Lung (tissue), 12 donors: ENCODE data around the gene DPP9. TPM values are rescaled to one million over a fixed set of nuclear protein-coding genes. Genes with fewer than 3 reads are reported as not detected.

Experiments
- ATAC-seq: fragments of 200-7000 bp; cut with Tn5 transposase; one replicate; pipeline ENCODE4 v1.9.1; 2020; ENCODE audit warnings: moderate number of reproducible peaks; ENCODE audit not compliant: insufficient read depth, low FRiP score
- DNase-seq, 3 donors: peaks; one replicate each; pipeline ENCODE4 v3.0.0-alpha.2; 2013 to 2017
- H3K27ac ChIP-seq, 2 donors: one replicate each; pipeline ENCODE4 v1.5.1; 2013; ENCODE audit warnings: mild to moderate bottlenecking in 2 of 2, moderate library complexity in 2 of 2, control low read depth in 1 of 2, inconsistent platforms in 1 of 2, low read depth in 1 of 2, low read length in 1 of 2
- H3K27me3 ChIP-seq, 3 donors: one replicate each; pipeline ENCODE4 v1.5.1; 2013; ENCODE audit warnings: low read length in 2 of 3; ENCODE audit not compliant: control insufficient read depth in 3 of 3, insufficient read depth in 3 of 3
- H3K36me3 ChIP-seq, 4 donors: one replicate each; pipeline ENCODE4 v1.5.1; 2013; ENCODE audit warnings: low read length in 4 of 4, mild to moderate bottlenecking in 1 of 4, moderate library complexity in 1 of 4; ENCODE audit not compliant: control insufficient read depth in 4 of 4, insufficient read depth in 4 of 4
- H3K4me1 ChIP-seq, 5 donors: one replicate each; pipeline ENCODE4 v1.5.1; 2013; ENCODE audit warnings: low read length in 5 of 5, mild to moderate bottlenecking in 2 of 5, moderate library complexity in 1 of 5; ENCODE audit not compliant: control insufficient read depth in 5 of 5, insufficient read depth in 5 of 5
- H3K4me3 ChIP-seq: one replicate; pipeline ENCODE4 v1.5.1; 2013; ENCODE audit warnings: mild to moderate bottlenecking, control low read depth, moderate library complexity
- H3K9ac ChIP-seq, 2 donors: one replicate each; pipeline ENCODE4 v1.5.1; 2013; ENCODE audit warnings: low read length in 2 of 2, control low read depth in 1 of 2; ENCODE audit not compliant: insufficient read depth in 1 of 2
- H3K9me3 ChIP-seq, 4 donors: one replicate each; pipeline ENCODE4 v1.5.1; 2013; ENCODE audit warnings: low read length in 3 of 4, mild to moderate bottlenecking in 1 of 4, moderate library complexity in 1 of 4; ENCODE audit not compliant: control insufficient read depth in 4 of 4, insufficient read depth in 3 of 4
- WGBS, 2 donors: extraction: QIAGEN DNeasy Blood & Tissue Kit; methylation state at CpG; one replicate each; pipeline ENCODE4 v1.1.7; 2013; 5-methylcytosine and 5-hydroxymethylcytosine counted together
- polyA plus RNA-seq, 2 donors: library from polyadenylated mRNA; stranded (reverse); fragments of 200-250 nt; gene quantifications; one replicate each; pipeline ENCODE4 v1.2.1, GENCODE V29; 2013
- total RNA-seq, 2 donors: library from RNA; depleted of rRNA in 1 of 2; stranded (reverse); fragments of >200 nt in 1 of 2; gene quantifications; one replicate each; pipeline ENCODE4 v1.2.1, GENCODE V29; 2014 to 2021
- TF ChIP-seq, protein P1 (sequence below): IDR thresholded peaks from 2 replicates; pipeline ENCODE4 v1.5.1; 2012; ENCODE audit warnings: mild to moderate bottlenecking; ENCODE audit errors: control extremely low read depth, extremely low read depth
- donor health status: control.
- donor health status: control.
- donor health status: Bipolar disorder and iron deficiency.
- donor health status: healthy.
- donor health status: DM: yes; HTN: yes; CAD: no.

Gene DPP9
- total and polyA plus RNA-seq, 4 donors, result 33.2 to 95.5 (median 43.9) TPM

DNA sequence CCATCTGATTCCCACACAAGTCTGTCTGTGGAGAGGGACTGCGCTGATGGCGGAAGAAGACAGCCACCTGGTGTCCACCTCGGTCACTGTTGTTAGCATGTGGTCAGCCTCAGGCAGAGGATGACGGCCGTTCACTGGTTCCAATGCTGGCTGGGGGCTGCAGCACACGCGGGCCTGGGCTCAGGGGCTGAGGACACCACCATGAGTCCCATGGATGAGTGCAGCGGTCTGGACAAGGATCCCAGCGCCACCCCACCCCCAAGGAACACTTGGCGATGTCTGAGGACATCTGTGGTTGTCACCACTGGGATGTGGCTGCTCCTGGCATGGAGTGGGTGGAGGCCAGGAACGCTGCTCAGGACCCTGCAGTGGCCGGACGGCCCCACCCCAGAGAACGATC lies 10.9 kb downstream of the DPP9 start:
- H3K27ac ChIP-seq, result peak overlapping the region; percentile 26 to 41

DNA sequence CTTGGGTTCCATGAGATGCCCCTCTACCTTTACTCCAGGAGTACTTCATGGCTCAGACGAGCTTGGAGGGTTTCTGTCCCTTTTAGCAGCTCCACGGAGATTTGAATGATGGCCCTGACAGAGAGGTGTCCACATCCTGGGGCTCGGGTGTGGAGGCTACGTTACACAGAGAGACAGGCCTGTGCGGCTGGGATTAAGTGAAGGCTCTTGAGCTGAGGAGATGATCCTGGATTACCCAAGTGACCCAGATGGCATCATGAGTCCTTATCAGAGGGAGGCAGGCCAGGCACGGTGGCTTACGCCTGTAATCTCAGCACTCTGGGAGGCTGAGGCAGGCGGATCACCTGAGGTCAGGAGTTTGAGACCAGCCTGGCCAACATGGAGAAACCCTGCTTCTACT lies 12.4 kb downstream of the DPP9 start:
- no peak for ATAC-seq
- H3K9ac ChIP-seq, result no peak overlapping the region
- H3K27me3 ChIP-seq, result no peaks in the 10 kb centered on the region
- no peak for DNase-seq
- no peak overlapping the region for H3K27ac ChIP-seq
- WGBS, 2 donors, result 89 to 96% methylated on average over 8 of the region's 8 CpGs
- peaks cover 7 to 59% (median 19%) of the 10 kb centered on the region in 4 donors for H3K36me3 ChIP-seq
- no peak overlapping the region for H3K4me3 ChIP-seq
- H3K4me1 ChIP-seq, result peaks cover 0 to 9% (median 2%) of the 10 kb centered on the region in 5 donors
- TF ChIP-seq, protein P1, sequence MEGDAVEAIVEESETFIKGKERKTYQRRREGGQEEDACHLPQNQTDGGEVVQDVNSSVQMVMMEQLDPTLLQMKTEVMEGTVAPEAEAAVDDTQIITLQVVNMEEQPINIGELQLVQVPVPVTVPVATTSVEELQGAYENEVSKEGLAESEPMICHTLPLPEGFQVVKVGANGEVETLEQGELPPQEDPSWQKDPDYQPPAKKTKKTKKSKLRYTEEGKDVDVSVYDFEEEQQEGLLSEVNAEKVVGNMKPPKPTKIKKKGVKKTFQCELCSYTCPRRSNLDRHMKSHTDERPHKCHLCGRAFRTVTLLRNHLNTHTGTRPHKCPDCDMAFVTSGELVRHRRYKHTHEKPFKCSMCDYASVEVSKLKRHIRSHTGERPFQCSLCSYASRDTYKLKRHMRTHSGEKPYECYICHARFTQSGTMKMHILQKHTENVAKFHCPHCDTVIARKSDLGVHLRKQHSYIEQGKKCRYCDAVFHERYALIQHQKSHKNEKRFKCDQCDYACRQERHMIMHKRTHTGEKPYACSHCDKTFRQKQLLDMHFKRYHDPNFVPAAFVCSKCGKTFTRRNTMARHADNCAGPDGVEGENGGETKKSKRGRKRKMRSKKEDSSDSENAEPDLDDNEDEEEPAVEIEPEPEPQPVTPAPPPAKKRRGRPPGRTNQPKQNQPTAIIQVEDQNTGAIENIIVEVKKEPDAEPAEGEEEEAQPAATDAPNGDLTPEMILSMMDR, result no peak
- no peaks in the 10 kb centered on the region for H3K9me3 ChIP-seq

More for the DNA sequence above, 10.9 kb downstream of the DPP9 start:
- ATAC-seq (no peak), DNase-seq (no peak)
- TF ChIP-seq, protein P1, result no peak
- Histone ChIP-seq H3K36me3 (peaks cover 7 to 68% (median 19%) of the 10 kb centered on the region in 4 donors), H3K4me1 (peaks cover 0 to 13% (median 2%) of the 10 kb centered on the region in 5 donors), H3K9me3 (no peaks in the 10 kb centered on the region), H3K4me3 (no peak overlapping the region), H3K9ac (no peak overlapping the region), H3K27me3 (no peaks in the 10 kb centered on the region)
- 94 to 96% methylated on average over 14 of the region's 14 CpGs for WGBS, 2 donors

DNA sequence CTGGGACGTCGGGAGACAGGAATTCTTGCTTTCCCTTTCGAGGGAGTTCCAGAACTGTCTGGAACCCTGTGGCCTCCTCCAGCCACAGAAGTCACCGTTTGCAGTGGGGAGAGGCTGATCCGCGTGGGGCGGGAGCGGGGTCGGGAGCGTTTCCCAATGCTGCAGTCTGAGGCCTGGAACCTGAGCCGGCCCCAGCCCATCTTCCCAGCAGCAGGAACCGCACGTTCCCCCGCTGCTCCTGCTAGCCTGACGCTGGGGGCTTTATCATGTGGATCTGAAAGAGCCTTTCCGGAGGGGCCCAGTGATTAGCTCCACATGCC lies 13.4 kb downstream of the DPP9 start:
- Histone ChIP-seq H3K27me3 (no peaks in the 10 kb centered on the region), H3K27ac (no peak overlapping the region), H3K4me3 (no peak overlapping the region), H3K4me1 (peaks cover 0 to 7% (median 2%) of the 10 kb centered on the region in 5 donors), H3K36me3 (peaks cover 7 to 56% (median 20%) of the 10 kb centered on the region in 4 donors), H3K9me3 (no peaks in the 10 kb centered on the region), H3K9ac (no peak overlapping the region)
- DNase-seq (no peak), ATAC-seq (no peak)
- TF ChIP-seq, protein P1, result no peak
- 90 to 98% methylated on average over 16 of the region's 16 CpGs for WGBS, 2 donors
